COLO829 (cell line): ENCODE data around the gene NTRK1.

Experiments used
- DNase-seq: peaks from one replicate; pipeline ENCODE4 v3.0.0; 2012; ENCODE audit warnings: low spot score

The NTRK1 gene

DNA sequence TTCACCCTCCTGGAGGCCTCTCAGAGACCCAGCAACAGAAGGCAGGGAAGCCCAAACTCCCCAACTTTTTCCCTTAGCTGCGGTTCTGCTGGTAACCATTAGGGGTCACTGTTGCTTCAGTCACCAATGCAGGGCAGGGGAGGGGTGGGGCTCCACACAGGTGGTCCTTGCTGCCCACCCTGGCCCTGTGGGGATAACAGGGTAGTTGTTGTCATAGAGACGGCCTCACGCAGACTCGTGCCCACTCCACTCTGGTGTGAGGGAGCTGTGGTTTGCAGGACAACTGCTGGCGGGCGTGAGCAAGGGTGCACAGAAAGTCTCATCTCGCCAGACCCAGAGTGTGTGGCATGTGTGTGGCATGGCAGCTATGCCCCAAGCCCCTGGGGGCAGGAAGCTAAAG, 21.7 kb upstream of the NTRK1 start:
- DNase-seq: peak; percentile 67

DNA sequence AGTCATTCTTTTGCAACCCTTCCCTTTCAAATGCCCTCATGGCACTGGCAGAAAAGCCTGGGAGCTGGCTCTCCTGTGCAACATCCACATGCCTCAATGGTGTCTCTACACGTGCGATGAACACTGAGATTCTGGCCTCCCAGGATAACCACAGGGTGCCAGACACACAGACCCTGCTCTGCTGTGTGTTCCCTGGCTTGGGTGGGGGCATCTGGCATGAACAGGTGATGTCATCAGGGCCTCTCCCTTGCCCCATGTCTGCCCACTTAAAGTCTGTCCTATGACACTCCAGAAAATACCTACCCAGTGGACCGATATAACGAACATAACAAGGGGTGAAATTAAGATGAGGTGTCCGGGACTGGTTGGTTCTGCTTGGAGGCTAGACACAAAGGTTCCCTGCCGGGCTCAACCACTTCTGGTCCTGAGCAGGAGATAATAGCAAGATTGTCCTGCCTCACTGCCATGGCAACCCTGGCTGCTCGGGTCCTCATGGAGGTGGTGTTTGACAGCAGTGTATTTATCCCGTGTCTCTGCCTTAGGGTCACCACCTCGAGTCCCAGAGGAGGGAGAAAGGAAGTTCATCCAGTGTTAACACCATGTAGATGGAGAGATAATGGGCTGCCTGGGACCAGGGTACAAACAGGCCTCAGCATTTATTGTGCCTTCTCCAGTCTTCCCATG, 21.1 kb upstream of the NTRK1 start:
- no peak for DNase-seq

DNA sequence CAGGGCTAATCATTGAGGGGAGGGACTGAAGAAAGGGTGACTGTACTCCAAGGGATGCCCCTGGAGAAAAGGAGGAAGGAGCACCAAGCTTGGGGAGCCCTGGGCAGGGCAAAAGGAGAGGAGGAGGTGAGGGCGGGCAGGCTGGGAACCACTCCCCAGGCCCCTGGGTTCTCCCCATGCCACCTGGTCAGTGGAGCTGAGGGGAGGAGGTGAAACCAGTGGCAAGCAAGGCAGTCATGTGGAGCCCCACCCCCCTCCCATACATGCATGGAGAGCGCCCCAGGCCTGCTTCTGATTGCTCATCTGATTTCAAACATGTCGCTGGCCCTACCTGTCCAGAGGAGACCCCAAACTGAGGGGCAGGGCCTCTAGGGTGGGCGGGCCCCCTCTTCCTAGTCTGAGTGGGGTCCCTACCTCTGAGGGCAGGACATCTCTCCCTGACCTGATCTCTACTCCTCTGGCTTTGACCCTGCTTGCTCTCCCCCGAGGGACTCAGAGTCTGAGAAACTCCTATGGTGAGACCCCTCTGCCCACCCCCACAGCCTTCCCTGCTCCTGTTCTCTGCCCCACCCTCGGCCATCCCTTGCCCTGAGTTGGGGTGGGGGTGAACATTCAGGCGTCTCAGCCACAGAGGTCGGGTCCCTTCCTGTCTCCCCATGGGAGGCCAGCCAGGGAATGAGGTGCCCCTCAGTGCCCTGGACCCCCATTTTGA, 20.3 kb upstream of the NTRK1 start:
- DNase-seq: no peak

DNA sequence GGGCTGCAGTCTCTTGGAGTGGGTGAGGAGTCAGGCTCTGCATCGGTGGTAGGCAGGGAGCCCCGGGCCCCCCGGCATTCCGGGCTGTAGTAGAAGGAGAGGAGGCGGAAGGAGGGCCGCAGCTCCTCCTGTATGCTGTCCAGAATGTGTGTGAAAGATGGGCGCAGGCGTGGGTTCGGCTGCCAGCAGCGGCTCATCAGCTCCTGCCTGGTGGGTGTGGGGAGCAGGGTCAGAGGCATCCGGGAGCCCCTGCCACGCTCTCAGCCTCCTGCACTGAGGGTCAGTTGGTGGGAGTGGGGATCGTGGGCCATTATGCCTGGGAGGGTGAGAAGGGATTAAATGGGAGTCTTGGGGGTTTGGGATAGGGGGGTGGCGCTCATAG, 19.8 kb upstream of the NTRK1 start:
- no peak for DNase-seq

- DNase-seq: no peak
Observed at GRCh38 chr1:156841295-156841855, 19.3 kb upstream of the NTRK1 start.

GRCh38 chr1:156842618-156843300, 17.9 kb upstream of the NTRK1 start:
- no peak for DNase-seq

DNA sequence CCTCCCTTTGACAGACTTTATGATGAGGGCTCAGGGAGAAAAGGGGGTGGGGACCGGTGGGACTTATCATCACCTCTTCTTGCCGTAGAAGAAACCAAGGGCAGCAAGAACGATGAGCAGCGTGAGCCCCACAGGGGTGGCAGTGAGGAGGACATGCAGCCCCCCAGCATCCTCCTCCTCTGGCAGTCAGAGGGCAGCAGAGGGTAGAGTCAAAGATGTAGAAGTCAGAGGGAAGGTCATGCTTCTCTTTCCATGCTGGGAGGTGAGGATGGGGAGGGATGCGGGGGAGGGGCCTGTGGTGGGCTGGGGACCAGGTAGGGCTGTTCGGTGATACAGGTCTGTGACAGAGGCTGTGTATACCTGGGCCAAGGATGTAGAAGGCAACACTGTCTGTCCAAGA, 16.6 kb upstream of the NTRK1 start:
- DNase-seq: no peak

DNA sequence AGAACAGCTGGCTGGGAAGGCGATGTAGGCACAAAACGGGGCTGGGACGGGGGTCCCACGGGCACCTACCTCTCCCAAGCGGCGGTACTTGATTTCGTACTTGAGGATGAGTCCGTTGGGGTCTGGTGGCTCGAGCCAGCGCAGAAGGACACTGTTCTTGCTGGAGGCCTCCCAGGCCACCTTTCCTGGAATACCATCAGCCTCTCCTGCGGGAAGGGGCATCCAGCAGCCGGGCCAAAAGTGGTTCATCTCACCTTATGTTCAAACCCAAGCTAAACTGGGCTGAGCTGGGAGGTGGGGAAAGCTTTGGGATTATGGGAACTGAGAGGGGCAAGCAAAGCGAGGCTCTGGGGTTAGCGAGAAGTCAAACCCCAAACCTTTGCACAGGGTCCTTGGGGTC, 16.0 kb upstream of the NTRK1 start:
- no peak for DNase-seq

- DNase-seq: no peak
Observed at GRCh38 chr1:156845055-156845952, 15.4 kb upstream of the NTRK1 start.

GRCh38 chr1:156845953-156846545, 14.6 kb upstream of the NTRK1 start:
- DNase-seq: no peak

DNA sequence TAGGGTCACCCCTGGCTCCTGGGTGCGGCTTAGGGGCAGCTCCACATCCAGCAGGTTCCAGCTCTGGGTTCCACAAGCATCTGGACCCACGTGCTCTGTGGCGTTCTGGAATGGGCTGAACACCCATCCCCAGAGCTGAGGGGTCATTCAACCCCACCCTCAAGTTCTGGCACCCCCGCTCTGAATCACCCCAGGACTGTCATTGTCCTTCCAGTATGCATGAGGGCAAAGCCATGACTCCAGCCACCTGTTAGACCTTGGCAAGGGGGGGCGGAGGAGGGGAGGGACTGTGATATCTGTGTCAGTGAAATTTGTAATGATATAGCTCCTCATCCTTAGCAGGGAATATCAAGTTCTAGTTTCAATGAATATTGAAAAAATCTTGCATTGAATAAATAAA, 14.0 kb upstream of the NTRK1 start:
- no peak for DNase-seq

DNA sequence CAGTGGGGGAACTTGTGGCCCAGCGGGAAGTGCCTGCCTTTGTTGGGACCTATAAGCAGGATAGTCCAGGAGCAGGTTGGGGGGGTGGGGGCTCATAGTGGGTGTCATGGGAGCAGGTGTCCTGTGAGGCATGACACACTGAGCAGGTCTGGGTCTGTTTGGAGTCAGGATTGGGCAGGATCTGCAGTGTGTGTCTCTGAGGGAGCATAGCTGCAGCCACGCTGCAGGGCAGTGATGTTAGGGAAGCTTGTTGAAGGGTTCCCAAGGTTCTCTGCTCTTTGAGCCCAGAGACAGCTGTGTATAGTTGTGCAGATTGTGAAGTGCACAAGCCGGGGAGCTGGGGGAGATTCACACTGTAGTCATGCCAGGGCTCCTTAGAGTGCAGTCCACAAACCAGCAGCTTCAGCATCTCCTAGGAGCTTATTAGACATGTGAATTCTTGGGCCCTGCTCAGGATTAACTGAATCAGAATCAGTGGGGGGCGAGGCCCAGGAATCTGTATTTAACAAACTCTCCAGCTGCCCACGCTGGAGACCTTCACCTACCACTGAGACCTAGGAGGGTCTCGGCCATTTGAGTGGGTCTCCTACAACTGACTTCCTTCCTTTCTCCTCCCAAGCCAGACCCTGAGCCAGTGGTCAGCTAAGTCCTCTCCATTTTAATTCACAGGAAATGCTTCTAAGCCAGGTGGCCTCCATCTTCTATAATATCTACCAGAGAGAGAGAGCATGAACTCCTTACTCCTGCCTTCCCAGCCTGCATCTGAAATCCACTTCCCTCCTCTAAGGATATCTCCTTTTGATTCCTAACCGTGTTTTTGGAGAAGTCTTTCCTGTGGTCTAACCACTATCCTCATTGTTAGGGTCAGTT, 12.8 kb upstream of the NTRK1 start:
- no peak for DNase-seq

DNA sequence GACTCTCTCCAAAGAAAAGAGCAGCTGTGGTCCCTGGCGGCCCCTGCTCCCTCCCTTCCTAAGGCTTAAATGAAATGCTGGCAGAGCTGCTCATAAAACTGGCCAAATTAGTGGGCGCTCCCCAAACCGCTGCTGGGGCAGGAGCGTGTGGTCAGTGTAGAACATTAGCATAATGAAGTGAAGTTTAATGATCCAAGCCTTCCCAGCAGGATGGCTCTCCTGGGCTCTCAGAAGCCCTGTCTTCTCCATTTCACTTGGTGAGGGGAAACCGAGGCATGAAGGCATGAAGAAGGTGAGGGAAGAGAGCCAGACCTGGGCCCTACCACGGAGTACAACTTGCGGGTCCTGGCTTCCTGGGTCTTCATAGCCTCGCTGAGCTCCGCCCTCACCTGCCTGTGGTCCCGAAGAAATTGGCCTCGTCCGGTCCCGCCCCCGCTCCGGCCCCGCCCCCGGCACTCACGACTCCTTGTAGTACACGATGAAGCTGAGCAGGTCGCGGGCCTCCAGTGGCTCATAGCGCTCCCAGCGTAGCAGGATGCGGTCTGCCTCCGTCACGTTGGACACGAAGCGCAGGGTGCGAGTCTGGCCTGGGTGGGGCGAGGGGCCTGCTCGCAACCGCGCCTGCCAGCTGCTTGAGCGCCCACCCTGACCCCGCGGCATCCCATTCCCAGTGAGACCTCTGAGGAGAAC, 12.1 kb upstream of the NTRK1 start:
- DNase-seq: no peak

- DNase-seq: no peak
Observed at GRCh38 chr1:156849151-156849496, 11.5 kb upstream of the NTRK1 start.

DNA sequence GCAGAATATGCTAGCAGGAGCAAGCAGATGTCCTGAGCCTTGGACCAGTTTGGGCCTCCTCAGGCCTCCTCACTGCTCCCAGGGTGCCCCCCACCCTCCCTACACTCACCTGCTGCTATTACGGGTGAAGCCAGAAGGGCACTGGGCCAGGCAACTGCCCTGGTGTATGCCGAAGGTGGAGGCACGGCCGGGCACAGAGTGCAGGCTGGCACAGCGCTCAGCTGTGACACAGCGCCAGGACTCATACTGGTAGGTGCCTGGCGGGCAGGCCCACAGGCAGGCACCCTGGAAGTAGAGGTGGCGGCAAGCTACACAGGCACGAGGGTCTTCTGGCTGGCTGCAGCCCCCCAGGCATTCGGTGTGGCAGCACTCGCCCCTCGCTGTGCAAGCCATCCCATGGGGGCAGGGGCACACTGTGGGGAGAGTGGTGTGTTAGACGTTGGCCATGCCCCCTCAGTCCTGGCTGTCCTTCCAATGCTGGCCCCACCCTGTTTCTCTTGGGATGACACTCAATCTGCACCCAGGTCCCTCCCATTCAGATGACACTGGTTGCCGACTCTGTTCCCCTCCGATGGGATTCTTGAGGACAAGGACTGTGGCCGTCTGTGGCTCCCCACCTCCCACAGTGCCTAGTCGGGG, 8.8 kb upstream of the NTRK1 start:
- no peak for DNase-seq

- DNase-seq: no peak
Observed at GRCh38 chr1:156852418-156852874, 8.2 kb upstream of the NTRK1 start.

DNA sequence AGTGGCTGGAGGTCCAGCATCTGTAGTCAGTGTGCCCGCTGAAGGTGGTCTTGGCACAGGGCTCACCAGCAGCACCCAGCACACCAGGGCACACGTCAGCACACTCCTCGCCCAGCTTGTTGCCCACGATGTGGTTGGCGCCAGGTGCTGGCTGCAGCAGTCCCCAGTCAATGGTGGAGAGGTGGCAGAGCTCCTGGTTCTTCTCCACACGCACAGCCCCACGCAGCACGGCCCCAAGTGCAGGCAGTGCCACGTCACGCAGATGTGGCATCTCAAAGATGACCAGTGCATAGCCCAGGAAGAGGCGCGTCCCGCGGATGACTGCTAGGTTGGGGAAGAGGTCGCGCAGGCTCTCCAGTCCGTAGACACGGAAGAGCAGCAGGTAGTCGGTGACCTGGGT, 6.9 kb upstream of the NTRK1 start:
- no peak for DNase-seq

DNA sequence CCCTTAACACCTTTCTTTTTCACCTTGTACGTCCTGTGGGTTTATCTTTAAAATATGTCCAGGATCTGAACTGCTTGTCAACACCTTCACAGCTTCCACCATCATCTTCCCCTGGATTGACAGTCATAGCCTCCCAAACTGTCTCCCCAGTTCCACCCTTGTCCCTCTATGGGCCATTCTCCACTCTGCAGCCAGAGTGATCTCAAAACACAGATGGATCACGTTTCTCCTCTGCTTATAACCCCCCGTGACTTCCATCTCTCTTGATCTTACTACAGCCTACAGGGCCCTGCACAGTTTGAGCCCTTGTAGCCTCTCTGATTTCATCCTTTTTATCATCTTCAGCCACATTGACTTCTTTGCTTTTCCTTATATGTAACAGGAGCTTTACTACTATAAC, 6.0 kb upstream of the NTRK1 start:
- DNase-seq: no peak

GRCh38 chr1:156856282-156856785, 4.3 kb upstream of the NTRK1 start:
- DNase-seq: no peak
